Measurements from ENCODE around the gene ARRB1. TPM values are rescaled to one million over a fixed set of nuclear protein-coding genes. Genes with fewer than 3 reads are reported as not detected.
A peak's percentile ranks its signal among the peaks of the same experiment; 100 is the strongest.

The ARRB1 gene
- total RNA-seq, 1 experiment from 2014 or later, result 90.1 TPM

DNA sequence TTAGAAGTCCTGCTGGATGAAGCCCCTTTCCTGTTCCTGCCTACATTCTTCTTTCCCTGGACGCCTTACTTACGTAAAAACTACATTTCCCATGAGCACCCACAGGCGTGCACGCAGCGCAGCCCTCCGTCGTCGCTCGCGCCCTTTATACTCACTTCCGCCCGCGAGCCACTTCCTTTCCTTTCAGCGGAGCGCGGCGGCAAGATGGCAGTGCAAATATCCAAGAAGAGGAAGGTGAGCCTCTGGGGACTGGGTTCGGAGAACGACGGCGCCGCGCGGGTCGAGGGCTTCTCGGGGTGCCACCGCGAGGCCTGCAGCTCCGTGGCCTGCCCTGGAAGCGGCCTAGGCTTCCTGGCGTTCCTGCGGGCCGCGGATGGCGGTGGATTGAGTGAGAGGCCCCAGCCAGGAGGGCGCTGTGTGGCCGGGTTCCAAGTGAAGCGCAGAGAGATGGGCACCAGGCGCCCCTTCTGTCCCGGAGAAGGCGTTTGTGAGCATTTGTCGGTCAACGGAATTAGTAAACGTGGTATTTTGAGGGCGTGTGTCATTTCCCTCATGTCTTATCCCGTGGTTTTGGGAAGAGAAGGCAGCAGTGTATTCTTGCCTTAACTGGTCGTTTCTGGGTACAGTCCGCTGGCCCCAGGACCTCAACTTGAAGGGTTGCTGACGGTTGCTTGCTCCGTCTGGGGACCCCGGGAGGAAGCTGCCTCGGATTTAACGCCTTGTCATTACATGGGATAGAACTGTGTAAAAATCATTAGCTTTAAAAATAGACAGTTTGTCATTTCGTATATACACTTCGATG, 48.1 kb upstream of the ARRB1 start, which contains the start of gene RPS3 (continued):
- TF ChIP-seq ZNF416 (CRISPR knock-in tag; IDR thresholded peaks at IDR 0.05), result no peak; the same call in 1 of the 2 replicates
- TF ChIP-seq GRHL2 (CRISPR knock-in tag; IDR thresholded peaks at IDR 0.05; ENCODE audit: insufficient replicate concordance, severe bottlenecking), result no peak
- 0 out of 2 replicates have a peak, but pooled peaks have one; percentile 15 for TF ChIP-seq SMAD4 (CRISPR knock-in tag; IDR thresholded peaks at IDR 0.05)
- no peak for TF ChIP-seq NR3C1 (CRISPR knock-in tag; conservative IDR thresholded peaks at IDR 0.05; ENCODE audit: low read depth)
- TF ChIP-seq, protein P1, sequence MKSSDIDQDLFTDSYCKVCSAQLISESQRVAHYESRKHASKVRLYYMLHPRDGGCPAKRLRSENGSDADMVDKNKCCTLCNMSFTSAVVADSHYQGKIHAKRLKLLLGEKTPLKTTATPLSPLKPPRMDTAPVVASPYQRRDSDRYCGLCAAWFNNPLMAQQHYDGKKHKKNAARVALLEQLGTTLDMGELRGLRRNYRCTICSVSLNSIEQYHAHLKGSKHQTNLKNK (CRISPR knock-in tag; IDR thresholded peaks at IDR 0.05), result no peak
- TF ChIP-seq STAT6 (CRISPR knock-in tag; conservative IDR thresholded peaks at IDR 0.05; ENCODE audit: low read depth), result no peak
- TF ChIP-seq SP1 (CRISPR knock-in tag; conservative IDR thresholded peaks at IDR 0.05), result peak; percentile 78; the same call in 1 of the 2 replicates
- TF ChIP-seq NFATC4 (CRISPR knock-in tag; IDR thresholded peaks at IDR 0.05), result no peak; the same call in 1 of the 2 replicates
- TF ChIP-seq USF1 (CRISPR knock-in tag; IDR thresholded peaks at IDR 0.05), result peak; percentile 31
- TF ChIP-seq USF2 (CRISPR knock-in tag; IDR thresholded peaks at IDR 0.05), result no peak
- no peak for TF ChIP-seq SOX15 (CRISPR knock-in tag; IDR thresholded peaks at IDR 0.05)
- TF ChIP-seq ZNF317 (CRISPR knock-in tag; IDR thresholded peaks at IDR 0.05; ENCODE audit: borderline replicate concordance, low read depth), result no peak
- TF ChIP-seq EMX1 (CRISPR knock-in tag; IDR thresholded peaks at IDR 0.05), result no peak
- no peak for TF ChIP-seq CBFB (CRISPR knock-in tag; IDR thresholded peaks at IDR 0.05; ENCODE audit: low read depth)
- peak; percentile 73; the same call in 1 of the 2 replicates for TF ChIP-seq ZNF232 (CRISPR knock-in tag; IDR thresholded peaks at IDR 0.05)

DNA sequence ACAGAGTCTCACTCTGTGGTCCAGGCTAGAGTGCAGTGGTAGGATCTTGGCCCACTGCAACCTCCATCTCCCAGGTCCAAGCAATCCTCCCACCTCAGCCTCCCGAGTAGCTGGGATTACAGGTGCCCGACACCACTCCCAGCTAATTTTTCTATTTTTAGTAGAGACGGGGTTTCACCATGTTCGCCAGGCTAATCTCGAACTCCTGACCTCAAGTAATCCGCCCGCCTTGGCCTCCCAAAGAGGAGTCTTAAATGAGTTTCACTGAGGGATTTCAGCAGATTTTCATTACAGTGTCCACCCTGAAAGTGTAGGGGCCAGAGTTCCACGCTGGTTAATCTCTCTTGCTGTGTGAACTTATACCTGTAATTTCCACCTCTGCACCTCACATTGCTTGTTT, 47.4 kb upstream of the ARRB1 start:
- ChIA-PET POLR2A (no interaction called here), CTCF (no interaction called here)
- ATAC-seq (no peak), DNase-seq (ENCODE audit: low spot score) (no peak)
- peak overlapping the region; percentile 100 for H3K4me3 Mint-ChIP-seq
- H3K36me3 Mint-ChIP-seq, result peaks cover 47% of the 10 kb centered on the region
- H3K27ac Mint-ChIP-seq, result peak overlapping the region; percentile 99
- peaks cover 33% of the 10 kb centered on the region for H3K4me1 Mint-ChIP-seq
- H3K27me3 Mint-ChIP-seq (ENCODE audit: low read depth), result peaks cover 4% of the 10 kb centered on the region; the same call in 1 of the 2 replicates
- no peaks in the 10 kb centered on the region for H3K9me3 Mint-ChIP-seq
- TF ChIP-seq SMAD4 (CRISPR knock-in tag; IDR thresholded peaks at IDR 0.05) (no peak), IRF1 (CRISPR knock-in tag; IDR thresholded peaks at IDR 0.05) (no peak), ZNF671 (CRISPR knock-in tag; IDR thresholded peaks at IDR 0.05) (no peak), SP1 (CRISPR knock-in tag; conservative IDR thresholded peaks at IDR 0.05) (no peak), EMX1 (CRISPR knock-in tag; IDR thresholded peaks at IDR 0.05) (no peak), MLX (CRISPR knock-in tag; IDR thresholded peaks at IDR 0.05) (no peak), OVOL2 (CRISPR knock-in tag; IDR thresholded peaks at IDR 0.05; ENCODE audit: borderline replicate concordance) (no peak), TEAD1 (CRISPR knock-in tag; IDR thresholded peaks at IDR 0.05) (no peak), JAZF1 (CRISPR knock-in tag; IDR thresholded peaks at IDR 0.05) (no peak), E2F1 (CRISPR knock-in tag; IDR thresholded peaks at IDR 0.05) (no peak), NFATC4 (CRISPR knock-in tag; IDR thresholded peaks at IDR 0.05) (no peak), FOXK1 (CRISPR knock-in tag; IDR thresholded peaks at IDR 0.05) (no peak), ZNF121 (CRISPR knock-in tag; IDR thresholded peaks at IDR 0.05) (no peak), ZBTB43 (CRISPR knock-in tag; IDR thresholded peaks at IDR 0.05) (no peak), HMGXB4 (CRISPR knock-in tag; IDR thresholded peaks at IDR 0.05) (no peak)
